Activated CD8-positive, alpha-beta T cell treated with anti-CD3 and anti-CD28 coated beads for 36 hours (primary cell): ENCODE results near the gene POLA1. TPM values are rescaled to one million over a fixed set of nuclear protein-coding genes. Genes with fewer than 3 reads are reported as not detected.

Experiments
- ATAC-seq: fragments of 200-7000 bp; cut with Tn5 transposase; one replicate; pipeline ENCODE4 v1.10.0; 2021; ENCODE audit warnings: mild to moderate bottlenecking, moderate library complexity
- CTCF ChIA-PET: fragments of 350-600 bp; sonication (Branson Sonifier 250); formaldehyde crosslinking; loops from one replicate; lab custom pipeline; 2021; ENCODE audit warnings: antibody characterized with exemption; lab: Charles Lee
- POLR2A ChIA-PET: fragments of 350-600 bp; sonication (Branson Sonifier 250); formaldehyde crosslinking; loops from one replicate; lab custom pipeline; 2021; ENCODE audit warnings: antibody characterized with exemption; lab: Charles Lee
- DNase-seq: peaks from one replicate; pipeline ENCODE4 v3.0.0-alpha.2; 2020
- H3K27ac Mint-ChIP-seq: one replicate; pipeline ENCODE4 v1.8.0; 2021; ENCODE audit warnings: mild to moderate bottlenecking, mixed read lengths
- H3K27me3 Mint-ChIP-seq: one replicate; pipeline ENCODE4 v1.8.0; 2021; ENCODE audit warnings: mixed read lengths
- H3K36me3 Mint-ChIP-seq: one replicate; pipeline ENCODE4 v1.8.0; 2021; ENCODE audit warnings: low read depth, mixed read lengths
- H3K4me1 Mint-ChIP-seq: one replicate; pipeline ENCODE4 v1.8.0; 2021; ENCODE audit warnings: low read depth, mixed read lengths
- H3K4me3 Mint-ChIP-seq: one replicate; pipeline ENCODE4 v1.8.0; 2021; ENCODE audit warnings: mild to moderate bottlenecking, moderate library complexity, mixed read lengths
- H3K9me3 Mint-ChIP-seq: one replicate; pipeline ENCODE4 v1.8.0; 2021; ENCODE audit warnings: mixed read lengths
- CTCF ChIP-seq: fragments of 200-600 bp; IDR thresholded peaks from one replicate; pipeline ENCODE4 v1.8.0; 2022; ENCODE audit warnings: antibody characterized with exemption, mild to moderate bottlenecking
- intact Hi-C: fragments of 100-400 bp; cut with micrococcal nuclease; formaldehyde crosslinking; loops from one replicate; pipeline ENCODE4 v1.10.0; 2022
- total RNA-seq, 2 experiments: library from RNA; stranded (reverse); gene quantifications; one replicate each; pipeline ENCODE4 v1.2.3, GENCODE V29; 2021

POLA1 gene
- total RNA-seq, 2 experiments from 2014 or later: 41.4 to 42.9 TPM

GRCh38 chrX:25018682-25019081, 325.0 kb downstream of the POLA1 start:
- ChIA-PET POLR2A (no interaction called here), CTCF (no interaction called here)
- Mint-ChIP-seq H3K4me3 (no peak overlapping the region), H3K36me3 (no peaks in the 10 kb centered on the region), H3K27ac (no peak overlapping the region), H3K27me3 (peaks cover 68% of the 10 kb centered on the region), H3K4me1 (peaks cover 20% of the 10 kb centered on the region), H3K9me3 (no peaks in the 10 kb centered on the region)
- ATAC-seq (no peak), DNase-seq (no peak)
- intact Hi-C loops: loop anchor here (10.0 kb wide), 1 partner anchor 126 kb away; no protein-coding TSS in a partner anchor
- no peak for TF ChIP-seq CTCF

GRCh38 chrX:25019707-25020390, 326.1 kb downstream of the POLA1 start:
- H3K4me1 Mint-ChIP-seq: peaks cover 18% of the 10 kb centered on the region

GRCh38 chrX:25020391-25020904, 326.7 kb downstream of the POLA1 start:
- Mint-ChIP-seq H3K4me1 (peaks cover 16% of the 10 kb centered on the region), H3K27ac (no peak overlapping the region), H3K4me3 (no peak overlapping the region), H3K27me3 (peaks cover 68% of the 10 kb centered on the region), H3K9me3 (no peaks in the 10 kb centered on the region), H3K36me3 (no peaks in the 10 kb centered on the region)
- no peak for TF ChIP-seq CTCF
- intact Hi-C loops: no loop called here
- no peak for DNase-seq
- POLR2A ChIA-PET: no interaction called here
- ATAC-seq: peak; percentile 11
- CTCF ChIA-PET: interaction anchor here (0.7 to 1.8 kb wide), 7 partner anchors 8 to 182 kb away, joined by 3 to 6 read pairs (median 4); no protein-coding TSS in a partner anchor

More at GRCh38 chrX:25019707-25020390, 326.1 kb downstream of the POLA1 start:
- CTCF ChIA-PET: interaction anchor here (0.8 to 1.8 kb wide), 5 partner anchors 8 to 179 kb away, joined by 3 to 6 read pairs (median 4); no protein-coding TSS in a partner anchor
- DNase-seq: no peak
- Mint-ChIP-seq H3K27me3 (peaks cover 72% of the 10 kb centered on the region), H3K9me3 (no peaks in the 10 kb centered on the region), H3K27ac (no peak overlapping the region), H3K4me3 (no peak overlapping the region), H3K36me3 (no peaks in the 10 kb centered on the region)
- intact Hi-C loops: loop anchor here (10.0 kb wide), 1 partner anchor 125 kb away; no protein-coding TSS in a partner anchor
- ATAC-seq: no peak
- TF ChIP-seq CTCF: no peak
- POLR2A ChIA-PET: no interaction called here

GRCh38 chrX:25020905-25021449, 327.3 kb downstream of the POLA1 start:
- TF ChIP-seq CTCF: peak; percentile 64
- peak; percentile 72 for ATAC-seq
- H3K4me1 Mint-ChIP-seq: peaks cover 15% of the 10 kb centered on the region
- ChIA-PET POLR2A (no interaction called here), CTCF (interaction anchor here (0.7 to 1.8 kb wide), 11 partner anchors 9 to 201 kb away, joined by 3 to 7 read pairs (median 4); no protein-coding TSS in a partner anchor)
- H3K9me3 Mint-ChIP-seq: no peaks in the 10 kb centered on the region
- peak overlapping the region; percentile 15 for H3K4me3 Mint-ChIP-seq
- peaks cover 66% of the 10 kb centered on the region for H3K27me3 Mint-ChIP-seq
- H3K36me3 Mint-ChIP-seq: no peaks in the 10 kb centered on the region
- H3K27ac Mint-ChIP-seq: no peak overlapping the region
- DNase-seq: peak; percentile 45
- intact Hi-C loops: no loop called here
